ENCODE measurements around the gene TOR2A.
A peak's percentile ranks its signal among the peaks of the same experiment; 100 is the strongest.
"Not testable (repeated sequence)": the region's sequence is repeated elsewhere in the genome, so short reads cannot be mapped to it uniquely, and the experiment has no call there.

TOR2A gene

DNA sequence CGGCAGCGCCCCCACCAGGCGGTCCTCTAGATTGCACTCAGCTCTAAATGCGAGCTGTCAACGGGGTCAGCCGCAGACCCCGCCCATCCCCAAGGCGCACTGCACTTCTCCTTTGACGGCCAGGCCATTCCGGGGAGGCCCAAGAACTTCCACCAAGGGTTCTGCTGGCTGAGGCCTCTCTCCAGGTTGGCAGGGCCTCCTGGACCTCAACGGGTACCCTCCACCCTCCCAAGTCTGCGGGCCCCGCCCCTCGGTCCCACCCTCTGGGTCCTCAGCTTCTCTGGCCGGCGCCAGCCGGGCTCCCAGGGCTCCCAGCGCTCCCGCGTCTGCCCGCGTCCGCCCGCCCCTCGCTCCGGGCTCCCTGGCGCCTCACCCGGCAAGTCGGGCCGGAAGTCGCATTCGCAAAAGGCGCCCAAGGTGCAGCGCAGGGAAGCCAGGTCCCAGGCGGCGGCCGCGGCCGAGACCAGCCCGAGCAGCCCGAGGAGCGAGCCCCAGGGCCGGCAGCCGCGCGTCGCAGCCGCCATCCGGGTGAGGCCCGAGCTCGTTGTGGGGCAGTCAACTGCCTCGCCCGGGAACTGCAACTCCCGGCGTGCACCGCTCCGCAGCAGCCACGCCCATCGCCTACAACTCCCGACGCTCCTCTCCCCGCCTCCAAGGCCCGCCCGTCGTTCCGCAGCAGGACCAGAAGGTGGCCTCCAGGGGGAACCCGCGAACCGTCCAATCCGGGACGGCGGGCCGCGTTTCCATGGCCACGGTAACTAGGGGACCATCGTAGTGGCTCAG is at the start of gene TOR2A:
Gene TOR2A, minus strand, starts transcription at position 548 of the 783 bp plus-strand sequence. Its CDS starts 24 bp downstream, at position 524.
- peak within 1 kb of the TSS; percentile 79 to 85 for H3K9ac ChIP-seq (ENCODE audit: low read depth in 1 of 2, low read length in 2 of 2)

GRCh38 chr9:127783111-127784008 is 48.3 kb upstream of the TOR2A start:
- Histone ChIP-seq H3K27ac (ENCODE audit: low read depth in 2 of 2, low read length in 2 of 2) (peak overlapping the region; percentile 38 to 74), H3K4me3 (ENCODE audit: low read length in 2 of 2) (peak overlapping the region in 1 of 2 donors; percentile 48), H3K36me3 (ENCODE audit: control insufficient read depth in 2 of 2, insufficient read depth in 2 of 2, low read length in 2 of 2) (peaks cover 13 to 15% of the 10 kb centered on the region in 2 donors), H3K9ac (ENCODE audit: low read depth in 1 of 2, low read length in 2 of 2) (peak overlapping the region in 1 of 2 donors; percentile 9), H3K9me3 (ENCODE audit: control insufficient read depth in 2 of 2, low read length in 2 of 2) (no peaks in the 10 kb centered on the region), H3K4me1 (ENCODE audit: control insufficient read depth in 2 of 2, insufficient read depth in 2 of 2, low read length in 2 of 2) (peaks cover 12 to 21% of the 10 kb centered on the region in 2 donors), H3K27me3 (ENCODE audit: control insufficient read depth in 2 of 2, insufficient read depth in 2 of 2, low read length in 2 of 2) (peaks cover 0 to 2% of the 10 kb centered on the region in 2 donors)

More for the DNA sequence above, at the start of gene TOR2A:
- Histone ChIP-seq H3K36me3 (ENCODE audit: control insufficient read depth in 2 of 2, insufficient read depth in 2 of 2, low read length in 2 of 2) (peaks cover 0 to 10% of the 10 kb centered on the region in 2 donors), H3K27ac (ENCODE audit: low read depth in 2 of 2, low read length in 2 of 2) (peak within 1 kb of the TSS; percentile 95), H3K4me1 (ENCODE audit: control insufficient read depth in 2 of 2, insufficient read depth in 2 of 2, low read length in 2 of 2) (peaks cover 8 to 11% of the 10 kb centered on the region in 2 donors), H3K9me3 (ENCODE audit: control insufficient read depth in 2 of 2, low read length in 2 of 2) (no peaks in the 10 kb centered on the region), H3K27me3 (ENCODE audit: control insufficient read depth in 2 of 2, insufficient read depth in 2 of 2, low read length in 2 of 2) (no peaks in the 10 kb centered on the region), H3K4me3 (ENCODE audit: low read length in 2 of 2) (peak within 1 kb of the TSS; percentile 65 to 78)

DNA sequence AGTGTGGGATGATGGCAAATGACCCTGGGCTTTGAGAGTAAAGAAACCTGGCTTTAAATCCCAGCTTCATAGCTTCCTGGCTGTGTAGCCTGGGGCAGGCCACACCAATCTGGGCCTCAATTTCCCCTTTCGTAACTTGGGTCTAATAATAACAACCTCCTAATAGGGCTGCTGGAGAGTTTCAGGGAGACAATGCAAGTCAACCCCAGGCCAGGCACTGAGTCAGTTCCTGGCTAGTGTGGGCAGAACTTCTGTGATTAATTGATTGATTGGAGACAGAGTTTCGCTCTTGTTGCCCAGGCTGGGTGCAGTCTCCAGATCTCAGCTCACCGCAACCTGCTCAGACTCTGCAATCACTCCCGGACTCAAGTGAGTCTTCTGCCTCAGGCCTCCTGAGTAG is 46.7 kb upstream of the TOR2A start:
- no peaks in the 10 kb centered on the region for H3K9me3 ChIP-seq (ENCODE audit: control insufficient read depth in 2 of 2, low read length in 2 of 2)
- H3K9ac ChIP-seq (ENCODE audit: low read depth in 1 of 2, low read length in 2 of 2): no peak overlapping the region
- H3K27me3 ChIP-seq (ENCODE audit: control insufficient read depth in 2 of 2, insufficient read depth in 2 of 2, low read length in 2 of 2): peaks cover 0 to 2% of the 10 kb centered on the region in 2 donors
- H3K4me3 ChIP-seq (ENCODE audit: low read length in 2 of 2): no peak overlapping the region
- peaks cover 7 to 18% of the 10 kb centered on the region in 2 donors for H3K4me1 ChIP-seq (ENCODE audit: control insufficient read depth in 2 of 2, insufficient read depth in 2 of 2, low read length in 2 of 2)
- H3K27ac ChIP-seq (ENCODE audit: low read depth in 2 of 2, low read length in 2 of 2): no peak overlapping the region
- H3K36me3 ChIP-seq (ENCODE audit: control insufficient read depth in 2 of 2, insufficient read depth in 2 of 2, low read length in 2 of 2): no peaks in the 10 kb centered on the region

GRCh38 chr9:127780909-127781308 is 45.8 kb upstream of the TOR2A start:
- not testable (repeated sequence) for H3K36me3 ChIP-seq (ENCODE audit: control insufficient read depth in 2 of 2, insufficient read depth in 2 of 2, low read length in 2 of 2); H3K4me3 ChIP-seq (ENCODE audit: low read length in 2 of 2); H3K27me3 ChIP-seq (ENCODE audit: control insufficient read depth in 2 of 2, insufficient read depth in 2 of 2, low read length in 2 of 2); H3K9ac ChIP-seq (ENCODE audit: low read depth in 1 of 2, low read length in 2 of 2); H3K9me3 ChIP-seq (ENCODE audit: control insufficient read depth in 2 of 2, low read length in 2 of 2)
- H3K4me1 ChIP-seq (ENCODE audit: control insufficient read depth in 2 of 2, insufficient read depth in 2 of 2, low read length in 2 of 2): peaks cover 8 to 17% of the 10 kb centered on the region in 2 donors
- peak overlapping the region in 1 of 2 donors; percentile 43 for H3K27ac ChIP-seq (ENCODE audit: low read depth in 2 of 2, low read length in 2 of 2)

DNA sequence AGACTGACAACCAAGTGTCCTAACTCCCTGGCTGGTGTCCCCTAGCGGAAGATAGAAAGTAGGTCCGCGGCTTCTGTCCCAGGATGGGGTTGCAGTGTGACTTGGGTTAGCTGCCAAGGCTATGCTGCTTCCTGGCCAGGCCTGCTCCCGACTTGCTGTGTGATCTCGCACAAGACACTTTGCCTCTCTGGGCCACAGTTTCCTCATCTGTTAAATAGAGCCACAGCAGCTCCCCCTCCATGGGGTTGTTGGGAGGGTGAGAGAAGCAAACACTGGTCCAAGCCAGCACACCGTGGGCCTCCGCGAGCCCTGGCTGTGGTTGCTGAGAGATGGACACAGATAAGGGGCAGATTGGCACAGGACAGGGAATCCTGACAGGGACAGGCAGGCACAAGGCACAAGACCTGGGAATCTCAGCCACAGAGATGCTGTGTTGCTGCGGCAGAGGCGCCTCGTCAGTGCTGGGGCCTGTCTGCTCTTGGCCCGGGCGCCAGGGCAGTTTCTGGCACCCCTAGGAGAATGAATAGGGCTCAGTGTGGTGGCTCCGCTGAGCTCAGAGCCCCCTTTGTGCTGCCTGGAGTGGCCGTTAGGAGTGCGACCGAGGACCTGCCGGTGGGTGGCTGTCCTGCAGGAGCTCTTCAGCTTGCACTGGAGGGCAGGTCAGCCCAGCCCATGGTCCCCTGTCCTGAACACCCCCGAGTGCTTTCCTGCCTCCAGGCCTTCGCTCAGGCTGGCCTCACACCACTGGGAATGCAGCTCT is 45.2 kb upstream of the TOR2A start:
- H3K9me3 ChIP-seq (ENCODE audit: control insufficient read depth in 2 of 2, low read length in 2 of 2): no peaks in the 10 kb centered on the region
- H3K27me3 ChIP-seq (ENCODE audit: control insufficient read depth in 2 of 2, insufficient read depth in 2 of 2, low read length in 2 of 2): peaks cover 0 to 2% of the 10 kb centered on the region in 2 donors
- H3K4me3 ChIP-seq (ENCODE audit: low read length in 2 of 2): no peak overlapping the region
- H3K4me1 ChIP-seq (ENCODE audit: control insufficient read depth in 2 of 2, insufficient read depth in 2 of 2, low read length in 2 of 2): peaks cover 8 to 17% of the 10 kb centered on the region in 2 donors
- H3K9ac ChIP-seq (ENCODE audit: low read depth in 1 of 2, low read length in 2 of 2): peak overlapping the region in 1 of 2 donors; percentile 14
- peak overlapping the region in 1 of 2 donors; percentile 43 for H3K27ac ChIP-seq (ENCODE audit: low read depth in 2 of 2, low read length in 2 of 2)
- no peaks in the 10 kb centered on the region for H3K36me3 ChIP-seq (ENCODE audit: control insufficient read depth in 2 of 2, insufficient read depth in 2 of 2, low read length in 2 of 2)

GRCh38 chr9:127779136-127779981 is 44.3 kb upstream of the TOR2A start:
- Histone ChIP-seq H3K9me3 (ENCODE audit: control insufficient read depth in 2 of 2, low read length in 2 of 2) (no peaks in the 10 kb centered on the region), H3K27me3 (ENCODE audit: control insufficient read depth in 2 of 2, insufficient read depth in 2 of 2, low read length in 2 of 2) (peaks cover 0 to 2% of the 10 kb centered on the region in 2 donors), H3K27ac (ENCODE audit: low read depth in 2 of 2, low read length in 2 of 2) (peak overlapping the region; percentile 76 to 88), H3K9ac (ENCODE audit: low read depth in 1 of 2, low read length in 2 of 2) (peak overlapping the region; percentile 45 to 56), H3K4me3 (ENCODE audit: low read length in 2 of 2) (peak overlapping the region; percentile 28 to 57), H3K4me1 (ENCODE audit: control insufficient read depth in 2 of 2, insufficient read depth in 2 of 2, low read length in 2 of 2) (peaks cover 4 to 13% of the 10 kb centered on the region in 2 donors), H3K36me3 (ENCODE audit: control insufficient read depth in 2 of 2, insufficient read depth in 2 of 2, low read length in 2 of 2) (no peaks in the 10 kb centered on the region)

DNA sequence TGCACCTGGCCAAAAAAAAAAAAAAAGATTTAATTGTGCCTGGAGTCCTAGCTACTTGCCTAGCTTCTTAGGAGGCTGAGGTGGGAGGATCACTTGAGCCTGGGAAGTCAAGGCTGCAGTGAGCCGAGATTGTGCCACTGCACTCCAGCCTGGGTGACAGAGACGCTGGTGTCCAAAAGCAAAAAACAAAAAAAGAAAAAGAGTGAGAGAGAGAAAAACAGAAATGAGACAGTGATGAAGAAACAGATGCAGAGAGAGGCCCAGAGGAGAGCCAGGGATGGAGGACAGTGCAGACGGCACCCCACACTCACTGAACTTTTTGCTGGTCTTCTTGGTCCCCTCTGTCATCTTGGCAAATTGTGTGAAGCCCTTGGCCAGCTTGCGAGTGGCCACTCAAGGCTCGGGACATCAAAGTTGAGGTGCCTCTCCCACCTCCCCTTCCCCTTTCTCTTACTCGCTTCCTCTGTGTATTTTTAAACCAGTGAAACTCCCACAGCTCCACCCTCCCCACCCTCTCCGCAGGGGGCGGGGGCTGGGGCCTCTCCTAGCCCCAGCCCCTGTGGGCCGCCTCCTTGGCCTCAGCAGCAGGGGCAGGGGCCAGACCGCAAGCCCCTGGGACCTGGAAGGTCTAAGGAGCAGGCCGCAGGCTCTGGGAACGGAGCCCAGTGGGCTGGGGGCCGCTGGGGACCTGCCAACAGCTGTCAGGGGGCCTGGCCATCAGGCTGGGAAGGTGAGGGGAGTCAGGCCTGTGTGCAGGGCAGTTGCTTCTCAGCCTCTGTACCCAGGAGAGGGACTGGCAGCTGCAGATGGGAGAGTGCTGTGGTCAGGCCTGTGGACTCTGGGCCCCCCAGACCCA is 43.4 kb upstream of the TOR2A start, which contains the start of gene SH2D3C:
Gene SH2D3C, minus strand, starts transcription at position 387 of the 856 bp plus-strand sequence. Its CDS starts 39 bp downstream, at position 348.
- no peaks in the 10 kb centered on the region for H3K27me3 ChIP-seq (ENCODE audit: control insufficient read depth in 2 of 2, insufficient read depth in 2 of 2, low read length in 2 of 2)
- H3K4me1 ChIP-seq (ENCODE audit: control insufficient read depth in 2 of 2, insufficient read depth in 2 of 2, low read length in 2 of 2): peaks cover 4 to 6% of the 10 kb centered on the region in 2 donors
- H3K9me3 ChIP-seq (ENCODE audit: control insufficient read depth in 2 of 2, low read length in 2 of 2): no peaks in the 10 kb centered on the region
- H3K27ac ChIP-seq (ENCODE audit: low read depth in 2 of 2, low read length in 2 of 2): peak within 1 kb of the TSS; percentile 76 to 88
- peak within 1 kb of the TSS; percentile 28 to 72 for H3K4me3 ChIP-seq (ENCODE audit: low read length in 2 of 2)
- H3K36me3 ChIP-seq (ENCODE audit: control insufficient read depth in 2 of 2, insufficient read depth in 2 of 2, low read length in 2 of 2): no peaks in the 10 kb centered on the region
- peak within 1 kb of the TSS; percentile 45 to 56 for H3K9ac ChIP-seq (ENCODE audit: low read depth in 1 of 2, low read length in 2 of 2)

- H3K4me1 ChIP-seq (ENCODE audit: control insufficient read depth in 2 of 2, insufficient read depth in 2 of 2, low read length in 2 of 2): peaks cover 3 to 4% of the 10 kb centered on the region in 2 donors
- no peaks in the 10 kb centered on the region for H3K36me3 ChIP-seq (ENCODE audit: control insufficient read depth in 2 of 2, insufficient read depth in 2 of 2, low read length in 2 of 2)
- H3K27ac ChIP-seq (ENCODE audit: low read depth in 2 of 2, low read length in 2 of 2): peak overlapping the region in 1 of 2 donors; percentile 88
- peaks cover 0 to 3% of the 10 kb centered on the region in 2 donors for H3K27me3 ChIP-seq (ENCODE audit: control insufficient read depth in 2 of 2, insufficient read depth in 2 of 2, low read length in 2 of 2)
- no peaks in the 10 kb centered on the region for H3K9me3 ChIP-seq (ENCODE audit: control insufficient read depth in 2 of 2, low read length in 2 of 2)
- H3K9ac ChIP-seq (ENCODE audit: low read depth in 1 of 2, low read length in 2 of 2): peak overlapping the region in 1 of 2 donors; percentile 26
- H3K4me3 ChIP-seq (ENCODE audit: low read length in 2 of 2): peak overlapping the region; percentile 10 to 72
These were observed 42.4 kb upstream of the TOR2A start for GRCh38 chr9:127777368-127777980.
